Ovary (tissue), 9 donors: Measurements from ENCODE around the gene SLC22A1. TPM values are rescaled to one million over a fixed set of nuclear protein-coding genes. Genes with fewer than 3 reads are reported as not detected.

ENCODE experiments used
- DNase-seq, 5 donors: peaks; one replicate each; pipeline ENCODE4 v3.0.0-alpha.2; 2019 to 2020
- H3K27ac ChIP-seq, 2 donors: fragments of 200-600 bp; one replicate each; pipeline versions ENCODE4 v1.5.1 to v1.8.0; 2019 to 2022
- H3K27me3 ChIP-seq: fragments of 200-600 bp; one replicate; pipeline ENCODE4 v1.8.0; 2022
- H3K36me3 ChIP-seq: fragments of 200-600 bp; sonication (generic); one replicate; pipeline ENCODE4 v1.5.1; 2019
- H3K4me1 ChIP-seq: one replicate; pipeline ENCODE4 v1.8.1; 2013; ENCODE audit warnings: mild to moderate bottlenecking, moderate library complexity; ENCODE audit not compliant: insufficient read depth
- H3K4me3 ChIP-seq: fragments of 200-600 bp; sonication (generic); one replicate; pipeline ENCODE4 v1.5.1; 2017
- H3K9me3 ChIP-seq, 2 donors: fragments of 200-600 bp in 1 of 2; sonication (generic) in 1 of 2; one replicate each; pipeline versions ENCODE4 v1.5.1 to v1.8.1; 2013 to 2019; ENCODE audit warnings: mild to moderate bottlenecking in 1 of 2, moderate library complexity in 1 of 2
- EP300 ChIP-seq: sonication (generic); formaldehyde crosslinking; IDR thresholded peaks from one replicate; pipeline ENCODE4 v1.6.1; 2017; ENCODE audit warnings: antibody characterized with exemption
- POLR2A ChIP-seq: fragments of 450-650 bp; IDR thresholded peaks from one replicate; pipeline ENCODE4 v1.6.1; 2017; ENCODE audit warnings: antibody characterized with exemption, mild to moderate bottlenecking, moderate library complexity
- WGBS, 3 donors: extraction: QIAGEN DNeasy Blood & Tissue Kit in 1 of 3; methylation state at CpG; one replicate each; pipeline versions ENCODE4 v1.1.5 to v1.1.7; 2013 to 2017; 5-methylcytosine and 5-hydroxymethylcytosine counted together
- intact Hi-C, 4 donors: fragments of 100-400 bp; cut with DNase I; formaldehyde crosslinking; loops; one replicate each; pipeline versions ENCODE4 v1.11.0 to v1.15.1; 2022 to 2023
- polyA plus RNA-seq, 2 donors: library from polyadenylated mRNA; stranded (reverse); fragments of 200-250 nt in 1 of 2; fragments of 350-450 nt in 1 of 2; fragmentation: Illumina TruSeq in 1 of 2; extraction: RNeasy Lipid Tissue Mini Kit (QIAGEN cat#74804) in 1 of 2; gene quantifications; one replicate each; pipeline ENCODE4 v1.2.3, GENCODE V29; 2013 to 2014
- total RNA-seq, 7 donors: library from RNA; depleted of rRNA in 2 of 7; stranded (reverse); fragments of >200 nt in 2 of 7; fragmentation: NEBNext Ultra II Directional in 3 of 7; extraction: Animal tissue kit (Norgen Biotek cat#: 25700) in 3 of 7; gene quantifications; one replicate each; pipeline versions ENCODE4 v1.1.0 to v1.2.4, GENCODE V29; 2016 to 2023
- TF ChIP-seq, protein P1 (sequence below), 3 donors: fragments of 450-650 bp in 2 of 3; fragments of 200-600 bp in 1 of 3; IDR thresholded peaks; one replicate each; pipeline versions ENCODE4 v1.5.1 to v1.8.0; 2016 to 2022; ENCODE audit warnings: antibody characterized with exemption in 3 of 3, mild to moderate bottlenecking in 1 of 3
- donor health status: DM: no; HTN: no; CAD: no; lungs with moderate emphysema.
- donor health status: DM: no; HTN: no; CAD: no.
- donor health status: Bipolar disorder and iron deficiency.
- donor health status: DM: yes; HTN: yes; CAD: no.
- donor health status: DM: no; HTN: no; CAD: no.
- donor health status: DM: yes; HTN: yes; CAD: no.

The SLC22A1 gene
- total and polyA plus RNA-seq, 9 donors: 0.23 to 2.4 (median 1.1) TPM; not detected in 1

DNA sequence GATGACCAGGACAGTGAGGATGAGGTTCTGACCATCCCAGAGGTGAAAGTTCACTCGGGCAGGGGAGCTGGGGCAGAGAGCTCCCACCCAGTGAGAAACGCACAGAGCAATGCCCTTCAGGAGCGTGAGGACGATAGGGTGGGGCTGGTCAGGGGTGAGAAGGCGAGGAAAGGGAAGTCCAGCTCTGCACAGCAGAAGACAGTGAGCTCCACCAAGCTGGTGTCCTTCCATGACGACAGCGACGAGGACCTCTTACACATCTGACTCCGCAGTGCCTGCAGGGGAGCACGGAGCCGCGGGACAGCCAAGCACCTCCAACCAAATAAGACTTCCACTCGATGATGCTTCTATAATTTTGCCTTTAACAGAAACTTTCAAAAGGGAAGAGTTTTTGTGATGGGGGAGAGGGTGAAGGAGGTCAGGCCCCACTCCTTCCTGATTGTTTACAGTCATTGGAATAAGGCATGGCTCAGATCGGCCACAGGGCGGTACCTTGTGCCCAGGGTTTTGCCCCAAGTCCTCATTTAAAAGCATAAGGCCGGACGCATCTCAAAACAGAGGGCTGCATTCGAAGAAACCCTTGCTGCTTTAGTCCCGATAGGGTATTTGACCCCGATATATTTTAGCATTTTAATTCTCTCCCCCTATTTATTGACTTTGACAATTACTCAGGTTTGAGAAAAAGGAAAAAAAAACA lies 16.6 kb upstream of the SLC22A1 start:
- no peaks in the 10 kb centered on the region for H3K9me3 ChIP-seq
- no peak overlapping the region for H3K27ac ChIP-seq
- intact Hi-C loops: no loop called here
- TF ChIP-seq EP300 (no peak), POLR2A (no peak)
- TF ChIP-seq, protein P1, sequence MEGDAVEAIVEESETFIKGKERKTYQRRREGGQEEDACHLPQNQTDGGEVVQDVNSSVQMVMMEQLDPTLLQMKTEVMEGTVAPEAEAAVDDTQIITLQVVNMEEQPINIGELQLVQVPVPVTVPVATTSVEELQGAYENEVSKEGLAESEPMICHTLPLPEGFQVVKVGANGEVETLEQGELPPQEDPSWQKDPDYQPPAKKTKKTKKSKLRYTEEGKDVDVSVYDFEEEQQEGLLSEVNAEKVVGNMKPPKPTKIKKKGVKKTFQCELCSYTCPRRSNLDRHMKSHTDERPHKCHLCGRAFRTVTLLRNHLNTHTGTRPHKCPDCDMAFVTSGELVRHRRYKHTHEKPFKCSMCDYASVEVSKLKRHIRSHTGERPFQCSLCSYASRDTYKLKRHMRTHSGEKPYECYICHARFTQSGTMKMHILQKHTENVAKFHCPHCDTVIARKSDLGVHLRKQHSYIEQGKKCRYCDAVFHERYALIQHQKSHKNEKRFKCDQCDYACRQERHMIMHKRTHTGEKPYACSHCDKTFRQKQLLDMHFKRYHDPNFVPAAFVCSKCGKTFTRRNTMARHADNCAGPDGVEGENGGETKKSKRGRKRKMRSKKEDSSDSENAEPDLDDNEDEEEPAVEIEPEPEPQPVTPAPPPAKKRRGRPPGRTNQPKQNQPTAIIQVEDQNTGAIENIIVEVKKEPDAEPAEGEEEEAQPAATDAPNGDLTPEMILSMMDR (IDR thresholded peaks at IDR 0.05): no peak
- WGBS, 3 donors: 94 to 95% (median 94%) methylated on average over 20 of the region's 20 CpGs
- no peaks in the 10 kb centered on the region for H3K27me3 ChIP-seq
- no peaks in the 10 kb centered on the region for H3K36me3 ChIP-seq
- H3K4me1 ChIP-seq: no peaks in the 10 kb centered on the region
- no peak for DNase-seq
- H3K4me3 ChIP-seq: no peak overlapping the region

DNA sequence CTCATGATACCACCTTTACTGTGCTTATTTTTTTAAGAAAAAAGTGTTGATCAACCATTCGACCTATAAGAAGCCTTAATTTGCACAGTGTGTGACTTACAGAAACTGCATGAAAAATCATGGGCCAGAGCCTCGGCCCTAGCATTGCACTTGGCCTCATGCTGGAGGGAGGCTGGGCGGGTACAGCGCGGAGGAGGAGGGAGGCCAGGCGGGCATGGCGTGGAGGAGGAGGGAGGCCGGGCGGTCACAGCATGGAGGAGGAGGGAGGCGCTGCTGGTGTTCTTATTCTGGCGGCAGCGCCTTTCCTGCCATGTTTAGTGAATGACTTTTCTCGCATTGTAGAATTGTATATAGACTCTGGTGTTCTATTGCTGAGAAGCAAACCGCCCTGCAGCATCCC lies 15.6 kb upstream of the SLC22A1 start:
- WGBS, 3 donors: 94 to 96% (median 95%) methylated on average over 14 of the region's 14 CpGs
- no peak for TF ChIP-seq EP300
- TF ChIP-seq, protein P1 (IDR thresholded peaks at IDR 0.05): no peak
- no peak for TF ChIP-seq POLR2A

DNA sequence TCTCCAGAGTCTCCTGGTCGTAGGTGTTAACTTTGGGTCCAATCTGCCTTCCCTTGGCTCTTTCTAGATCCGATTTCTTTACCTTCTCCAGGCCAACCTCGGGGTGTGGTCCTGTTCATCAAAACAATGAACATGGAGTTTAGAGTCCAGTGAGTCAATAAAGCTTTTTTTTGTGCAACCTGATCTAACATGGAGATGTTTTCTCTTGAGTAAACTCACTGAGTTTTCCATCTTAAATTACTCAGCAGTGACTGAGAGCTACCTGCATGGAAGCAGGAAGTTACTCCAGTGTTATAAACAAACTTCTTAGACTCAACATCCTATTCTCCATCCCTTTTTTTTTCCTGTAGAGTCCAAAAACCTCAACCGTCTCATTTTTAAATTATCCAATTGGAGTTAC lies 14.9 kb upstream of the SLC22A1 start:
- Histone ChIP-seq H3K36me3 (no peaks in the 10 kb centered on the region), H3K9me3 (no peaks in the 10 kb centered on the region), H3K27ac (no peak overlapping the region), H3K4me3 (no peak overlapping the region), H3K27me3 (no peaks in the 10 kb centered on the region), H3K4me1 (no peaks in the 10 kb centered on the region)
- 92 to 94% (median 93%) methylated on average over 4 of the region's 4 CpGs for WGBS, 3 donors
- no peak for DNase-seq
- TF ChIP-seq EP300: no peak
- TF ChIP-seq POLR2A: no peak
- TF ChIP-seq, protein P1 (IDR thresholded peaks at IDR 0.05): no peak
- intact Hi-C loops: no loop called here

More for the DNA sequence above, 15.6 kb upstream of the SLC22A1 start:
- Histone ChIP-seq H3K9me3 (no peaks in the 10 kb centered on the region), H3K4me3 (no peak overlapping the region), H3K27ac (no peak overlapping the region), H3K36me3 (no peaks in the 10 kb centered on the region), H3K27me3 (no peaks in the 10 kb centered on the region), H3K4me1 (no peaks in the 10 kb centered on the region)
- intact Hi-C loops: no loop called here
- no peak for DNase-seq

DNA sequence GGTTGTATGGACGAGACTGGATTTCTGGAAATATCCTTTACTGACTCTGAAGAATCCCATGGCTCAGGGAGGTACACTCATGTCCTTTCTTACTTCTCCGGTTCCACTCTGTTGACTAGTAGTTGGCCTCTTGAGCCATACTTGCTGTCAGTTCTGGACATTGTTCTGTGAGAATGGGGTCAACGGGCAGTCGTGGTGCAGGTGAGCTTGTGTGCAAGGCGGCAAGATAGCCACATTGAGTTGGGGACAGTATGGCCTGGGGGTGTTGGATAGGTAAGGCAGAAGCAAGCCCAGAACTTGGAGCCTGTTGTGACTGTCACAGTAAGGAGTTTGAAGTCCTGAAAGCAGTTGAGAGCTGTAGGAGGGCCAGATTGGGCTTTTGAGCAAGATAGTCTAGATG lies 13.5 kb upstream of the SLC22A1 start:
- Histone ChIP-seq H3K27ac (no peak overlapping the region), H3K4me1 (no peaks in the 10 kb centered on the region), H3K27me3 (no peaks in the 10 kb centered on the region), H3K4me3 (no peak overlapping the region), H3K9me3 (no peaks in the 10 kb centered on the region), H3K36me3 (no peaks in the 10 kb centered on the region)
- TF ChIP-seq EP300: no peak
- TF ChIP-seq POLR2A: no peak
- TF ChIP-seq, protein P1 (IDR thresholded peaks at IDR 0.05): no peak
- no peak for DNase-seq
- WGBS, 3 donors: 94 to 96% (median 95%) methylated on average over 5 of the region's 5 CpGs
- intact Hi-C loops: no loop called here
